Panc1 (cell line): ENCODE results near the gene DMAC1. TPM values are rescaled to one million over a fixed set of nuclear protein-coding genes. Genes with fewer than 3 reads are reported as not detected.

Experiments
- ATAC-seq: fragments of 200-7000 bp; cut with Tn5 transposase; 2 replicates; pipeline ENCODE4 v1.9.1; 2020; ENCODE audit warnings: mild to moderate bottlenecking, moderate library complexity
- BruUV-seq: library from RNA; stranded (reverse); fragments of 400-500 nt; replicated peaks from 2 replicates; lab custom pipeline; 2021; lab: Mats Ljungman, UMichigan
- CTCF ChIA-PET: fragments of 300-600 bp; sonication (Branson Sonifier 250); formaldehyde crosslinking; loops from one replicate; lab custom pipeline; 2022; ENCODE audit warnings: antibody characterized with exemption; lab: Charles Lee
- POLR2A ChIA-PET: fragments of 300-600 bp; sonication (Branson Sonifier 250); formaldehyde crosslinking; loops from one replicate; lab custom pipeline; 2022; ENCODE audit warnings: antibody characterized with exemption; lab: Charles Lee
- DNase-seq: peaks from one replicate; pipeline ENCODE4 v3.0.0-alpha.2; 2010; ENCODE audit warnings: low read depth, low spot score
- H3K27ac ChIP-seq: 2 replicates; pipeline ENCODE4 v1.5.1; 2011; ENCODE audit warnings: mild to moderate bottlenecking, low read length, inconsistent platforms
- H3K27me3 ChIP-seq: fragments of 200-500 bp; sonication (Bioruptor generic); 2 replicates; pipeline ENCODE4 v1.6.0; 2014; ENCODE audit warnings: low read length, inconsistent platforms; ENCODE audit not compliant: control insufficient read depth, insufficient read depth
- H3K36me3 ChIP-seq: fragments of 200-500 bp; sonication (Bioruptor generic); 2 replicates; pipeline ENCODE4 v1.5.1; 2014; ENCODE audit warnings: inconsistent platforms, mild to moderate bottlenecking, low read length, moderate library complexity; ENCODE audit not compliant: control insufficient read depth, insufficient read depth
- H3K4me1 ChIP-seq: 2 replicates; pipeline ENCODE4 v1.5.1; 2011; ENCODE audit warnings: inconsistent platforms, mild to moderate bottlenecking, low read length, moderate library complexity; ENCODE audit not compliant: control insufficient read depth, insufficient read depth
- H3K4me3 ChIP-seq, 2 experiments: 2 replicates each; pipeline ENCODE4 v1.5.1; 2011 to 2012; ENCODE audit warnings: low read depth in 2 of 2, low read length in 2 of 2, mild to moderate bottlenecking in 2 of 2, inconsistent platforms in 1 of 2, moderate library complexity in 1 of 2
- H3K9me3 ChIP-seq: fragments of 200-500 bp; sonication (Bioruptor generic); 2 replicates; pipeline ENCODE4 v1.5.1; 2014; ENCODE audit warnings: low read depth, mild to moderate bottlenecking, inconsistent platforms, low read length, moderate library complexity; ENCODE audit not compliant: control insufficient read depth, insufficient read depth
- CTCF ChIP-seq: fragments of 450-650 bp; IDR thresholded peaks from 2 replicates; pipeline ENCODE4 v1.5.1; 2017; ENCODE audit warnings: mild to moderate bottlenecking
- POLR2AphosphoS5 ChIP-seq: IDR thresholded peaks from 2 replicates; pipeline ENCODE4 v1.6.1; 2012; ENCODE audit warnings: mild to moderate bottlenecking, low read depth, low read length, moderate library complexity
- REST ChIP-seq, 2 experiments: IDR thresholded peaks; 2 replicates each; pipeline ENCODE4 v1.6.1; 2011 to 2012; ENCODE audit warnings: low read depth in 2 of 2, control low read depth in 1 of 2, low read length in 1 of 2, mild to moderate bottlenecking in 1 of 2, moderate library complexity in 1 of 2; ENCODE audit not compliant: insufficient read depth in 1 of 2
- SIN3A ChIP-seq: IDR thresholded peaks from 2 replicates; pipeline ENCODE4 v1.6.1; 2012; ENCODE audit warnings: low read depth, mild to moderate bottlenecking, low read length, moderate library complexity, borderline replicate concordance; ENCODE audit not compliant: insufficient read depth
- TCF7L2 ChIP-seq: IDR thresholded peaks from 2 replicates; pipeline ENCODE4 v1.6.1; 2011; ENCODE audit warnings: mild to moderate bottlenecking, low read depth, low read length, inconsistent platforms
- in situ Hi-C: cut with HindIII; loops from 2 replicates; pipeline ENCODE4 v1.10.0; 2016; ENCODE audit warnings: low sequenced_read_pairs, low pct_unique_long_range_greater_than_20kb
- intact Hi-C: fragments of 100-400 bp; cut with micrococcal nuclease; formaldehyde crosslinking; loops from one replicate; pipeline ENCODE4 v1.10.0; 2022; ENCODE audit not compliant: unreplicated experiment
- total RNA-seq: library from RNA; stranded (reverse); gene quantifications from one replicate; pipeline ENCODE4 v1.2.1, GENCODE V29; 2021; ENCODE audit not compliant: unreplicated experiment

The DMAC1 gene
- total RNA-seq, 1 experiment from 2014 or later: 13.8 TPM

GRCh38 chr9:7770111-7770510 is 29.5 kb downstream of the DMAC1 start:
- in situ Hi-C loops: no loop called here
- POLR2A ChIA-PET: no interaction called here

GRCh38 chr9:7762600-7762999 is 37.0 kb downstream of the DMAC1 start:
- Histone ChIP-seq H3K4me1 (no peaks in the 10 kb centered on the region), H3K36me3 (no peaks in the 10 kb centered on the region), H3K4me3 (no peak overlapping the region), H3K27me3 (no peaks in the 10 kb centered on the region), H3K27ac (no peak overlapping the region), H3K9me3 (no peaks in the 10 kb centered on the region)
- intact Hi-C loops (no loop called here), in situ Hi-C loops (no loop called here)
- DNase-seq: no peak
- no peak for TF ChIP-seq SIN3A
- TF ChIP-seq CTCF: no peak
- no peak for TF ChIP-seq POLR2AphosphoS5
- ATAC-seq: no peak
- ChIA-PET POLR2A (no interaction called here), CTCF (no interaction called here)
- BruUV-seq: no TSS peak

More at GRCh38 chr9:7770111-7770510, 29.5 kb downstream of the DMAC1 start:
- ATAC-seq: no peak
- BruUV-seq: no TSS peak
- Histone ChIP-seq H3K27ac (no peak overlapping the region), H3K9me3 (no peaks in the 10 kb centered on the region), H3K27me3 (no peaks in the 10 kb centered on the region), H3K4me3 (no peak overlapping the region), H3K4me1 (no peaks in the 10 kb centered on the region), H3K36me3 (no peaks in the 10 kb centered on the region)
- TF ChIP-seq REST (IDR thresholded peaks at IDR 0.05; ENCODE audit: insufficient read depth in 1 of 2, low read depth in 2 of 2, low read length in 1 of 2) (no peak), TCF7L2 (no peak), SIN3A (no peak), POLR2AphosphoS5 (no peak), CTCF (no peak)
- no peak for DNase-seq
- intact Hi-C loops: no loop called here
- CTCF ChIA-PET: no interaction called here
